GM18526 (cell line): Measurements from ENCODE around the gene TCEA2.
A peak's percentile ranks its signal among the peaks of the same experiment; 100 is the strongest.

Source experiments
- POLR2A ChIP-seq: IDR thresholded peaks from 3 replicates; pipeline ENCODE4 v1.6.1; 2011; ENCODE audit not compliant: insufficient read length; ENCODE audit errors: extremely low read depth

TCEA2 gene

GRCh38 chr20:64075556-64075955, 12.6 kb downstream of the TCEA2 start:
- no peak for TF ChIP-seq POLR2A

- TF ChIP-seq POLR2A = no peak
Observed at GRCh38 chr20:64076061-64076997, 13.3 kb downstream of the TCEA2 start.

GRCh38 chr20:64077094-64077493, 14.1 kb downstream of the TCEA2 start:
- TF ChIP-seq POLR2A = no peak

GRCh38 chr20:64077541-64077875, 14.5 kb downstream of the TCEA2 start:
- no peak for TF ChIP-seq POLR2A

- TF ChIP-seq POLR2A = peak; percentile 40
Observed at GRCh38 chr20:64077876-64078551, 15.0 kb downstream of the TCEA2 start.

GRCh38 chr20:64078934-64079272, 15.9 kb downstream of the TCEA2 start:
- TF ChIP-seq POLR2A = no peak

GRCh38 chr20:64079273-64080012, 16.4 kb downstream of the TCEA2 start, which contains the start of gene RGS19:
TSS of gene RGS19 (minus strand) at chr20:64079518. CDS start at chr20:64076886, 2,632 bp downstream.
- peak; percentile 43 for TF ChIP-seq POLR2A

GRCh38 chr20:64080013-64080812, 17.2 kb downstream of the TCEA2 start, which contains the start of gene OPRL1:
TSS of gene OPRL1 (plus strand) at chr20:64080082. CDS start at chr20:64092721, 12,639 bp downstream.
- TF ChIP-seq POLR2A = peak; percentile 8

GRCh38 chr20:64080813-64081623, 18.0 kb downstream of the TCEA2 start:
- TF ChIP-seq POLR2A = no peak

- TF ChIP-seq POLR2A = no peak
Observed at GRCh38 chr20:64081624-64081964, 18.6 kb downstream of the TCEA2 start.

GRCh38 chr20:64082126-64082731, 19.2 kb downstream of the TCEA2 start:
- TF ChIP-seq POLR2A = no peak

- no peak for TF ChIP-seq POLR2A
Observed at GRCh38 chr20:64082820-64083377, 19.9 kb downstream of the TCEA2 start.

- no peak for TF ChIP-seq POLR2A
Observed at GRCh38 chr20:64083378-64083803, 20.4 kb downstream of the TCEA2 start.
